Lower leg skin (tissue), 4 donors: ENCODE results near the gene AKR1A1. TPM values are rescaled to one million over a fixed set of nuclear protein-coding genes. Genes with fewer than 3 reads are reported as not detected.
A peak's percentile ranks its signal among the peaks of the same experiment; 100 is the strongest.

ENCODE experiments used
- DNase-seq, 2 donors: peaks; one replicate each; pipeline ENCODE4 v3.0.0-alpha.2; 2019; ENCODE audit warnings: low spot score in 2 of 2
- H3K4me3 ChIP-seq: fragments of 200-600 bp; sonication (generic); 2 replicates; pipeline ENCODE4 v1.5.1; 2017; ENCODE audit warnings: mild to moderate bottlenecking, low read depth; ENCODE audit not compliant: poor library complexity, severe bottlenecking
- CTCF ChIP-seq, 3 donors: fragments of 450-650 bp; IDR thresholded peaks; one replicate each; pipeline ENCODE4 v1.5.1; 2016; ENCODE audit warnings: antibody characterized with exemption in 3 of 3, mild to moderate bottlenecking in 3 of 3, moderate library complexity in 2 of 3
- POLR2A ChIP-seq, 2 donors: fragments of 450-650 bp; IDR thresholded peaks; one replicate each; pipeline ENCODE4 v1.6.1; 2016 to 2017; ENCODE audit warnings: antibody characterized with exemption in 2 of 2, mild to moderate bottlenecking in 1 of 2, moderate library complexity in 1 of 2
- WGBS, 2 donors: methylation state at CpG; one replicate each; pipeline ENCODE4 v1.1.5; 2018; 5-methylcytosine and 5-hydroxymethylcytosine counted together
- intact Hi-C: fragments of 100-400 bp; cut with DNase I; formaldehyde crosslinking; loops from one replicate; pipeline ENCODE4 v1.15.0; 2023; ENCODE audit warnings: low total_unique reads
- total RNA-seq, 4 donors: library from RNA; depleted of rRNA; stranded (reverse); fragments of >200 nt; gene quantifications; one replicate each; pipeline ENCODE4 v1.1.0, GENCODE V29; 2016

Gene AKR1A1
- total RNA-seq, 4 donors from 2014 or later: 42.1 to 79.2 (median 57.8) TPM

GRCh38 chr1:45557422-45557944 is 6.9 kb downstream of the AKR1A1 start:
- intact Hi-C loops: no loop called here
- WGBS, 2 donors: 33 to 56% methylated on average over 3 of the region's 3 CpGs
- TF ChIP-seq CTCF (IDR thresholded peaks at IDR 0.05) (no peak), POLR2A (IDR thresholded peaks at IDR 0.05) (no peak)
- no peak for DNase-seq
- no peak overlapping the region for H3K4me3 ChIP-seq

- intact Hi-C loops: loop anchor here (10.0 kb wide), 2 partner anchors 49 to 1069 kb away; no protein-coding TSS in a partner anchor
- H3K4me3 ChIP-seq: no peak overlapping the region
- no peak for DNase-seq
- TF ChIP-seq CTCF (IDR thresholded peaks at IDR 0.05) (no peak), POLR2A (IDR thresholded peaks at IDR 0.05) (no peak)
- 89 to 97% methylated on average over 2 of the region's 2 CpGs for WGBS, 2 donors
Measured at GRCh38 chr1:45563843-45564242, 13.2 kb downstream of the AKR1A1 start.

- intact Hi-C loops: loop anchor here (5.0 to 10.0 kb wide), 3 partner anchors 52 to 1072 kb away; no protein-coding TSS in a partner anchor
- WGBS, 2 donors: 7 to 26% methylated on average over 3 to 5 of the region's 5 CpGs
- TF ChIP-seq POLR2A (IDR thresholded peaks at IDR 0.05) (no peak), CTCF (IDR thresholded peaks at IDR 0.05) (no peak)
- peak; percentile 70 to 92 for DNase-seq
- no peak overlapping the region for H3K4me3 ChIP-seq
Measured at GRCh38 chr1:45566722-45567121, 16.1 kb downstream of the AKR1A1 start.

GRCh38 chr1:45567911-45568310 is 17.3 kb downstream of the AKR1A1 start:
- H3K4me3 ChIP-seq: no peak overlapping the region
- no peak for DNase-seq
- WGBS, 2 donors: 71 to 79% methylated on average over 7 of the region's 7 CpGs
- TF ChIP-seq CTCF (IDR thresholded peaks at IDR 0.05) (no peak), POLR2A (IDR thresholded peaks at IDR 0.05) (no peak)
- intact Hi-C loops: loop anchor here (5.0 to 10.0 kb wide), 3 partner anchors 53 to 1073 kb away; no protein-coding TSS in a partner anchor

- no peak for DNase-seq
- H3K4me3 ChIP-seq: no peak overlapping the region
- no peak for TF ChIP-seq POLR2A (IDR thresholded peaks at IDR 0.05)
- no peak for TF ChIP-seq CTCF (IDR thresholded peaks at IDR 0.05)
- intact Hi-C loops: loop anchor here (5.0 to 10.0 kb wide), 3 partner anchors 54 to 1074 kb away; no protein-coding TSS in a partner anchor
- 57% methylated on average over 4 of the region's 4 CpGs for WGBS, 2 donors
Measured at GRCh38 chr1:45568421-45568820, 17.8 kb downstream of the AKR1A1 start.

GRCh38 chr1:45569571-45569961 is 18.9 kb downstream of the AKR1A1 start:
- H3K4me3 ChIP-seq: no peak overlapping the region
- intact Hi-C loops: loop anchor here (5.0 to 10.0 kb wide), 3 partner anchors 55 to 1075 kb away; no protein-coding TSS in a partner anchor
- DNase-seq: no peak
- TF ChIP-seq CTCF (IDR thresholded peaks at IDR 0.05) (no peak), POLR2A (IDR thresholded peaks at IDR 0.05) (no peak)
- WGBS, 2 donors: 52 to 61% methylated on average over 4 of the region's 4 CpGs
